ENCODE data around the gene PTGIR.

PTGIR gene

GRCh38 chr19:46637224-46637623, 12.3 kb upstream of the PTGIR start:
- TF ChIP-seq, protein P1, sequence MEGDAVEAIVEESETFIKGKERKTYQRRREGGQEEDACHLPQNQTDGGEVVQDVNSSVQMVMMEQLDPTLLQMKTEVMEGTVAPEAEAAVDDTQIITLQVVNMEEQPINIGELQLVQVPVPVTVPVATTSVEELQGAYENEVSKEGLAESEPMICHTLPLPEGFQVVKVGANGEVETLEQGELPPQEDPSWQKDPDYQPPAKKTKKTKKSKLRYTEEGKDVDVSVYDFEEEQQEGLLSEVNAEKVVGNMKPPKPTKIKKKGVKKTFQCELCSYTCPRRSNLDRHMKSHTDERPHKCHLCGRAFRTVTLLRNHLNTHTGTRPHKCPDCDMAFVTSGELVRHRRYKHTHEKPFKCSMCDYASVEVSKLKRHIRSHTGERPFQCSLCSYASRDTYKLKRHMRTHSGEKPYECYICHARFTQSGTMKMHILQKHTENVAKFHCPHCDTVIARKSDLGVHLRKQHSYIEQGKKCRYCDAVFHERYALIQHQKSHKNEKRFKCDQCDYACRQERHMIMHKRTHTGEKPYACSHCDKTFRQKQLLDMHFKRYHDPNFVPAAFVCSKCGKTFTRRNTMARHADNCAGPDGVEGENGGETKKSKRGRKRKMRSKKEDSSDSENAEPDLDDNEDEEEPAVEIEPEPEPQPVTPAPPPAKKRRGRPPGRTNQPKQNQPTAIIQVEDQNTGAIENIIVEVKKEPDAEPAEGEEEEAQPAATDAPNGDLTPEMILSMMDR (IDR thresholded peaks at IDR 0.05; ENCODE audit: low read depth, low read length, missing control alignments), result no peak
- DNase-seq (ENCODE audit: low read depth), result no peak
- no peak overlapping the region for H3K4me3 ChIP-seq (ENCODE audit: low read depth, low read length)

DNA sequence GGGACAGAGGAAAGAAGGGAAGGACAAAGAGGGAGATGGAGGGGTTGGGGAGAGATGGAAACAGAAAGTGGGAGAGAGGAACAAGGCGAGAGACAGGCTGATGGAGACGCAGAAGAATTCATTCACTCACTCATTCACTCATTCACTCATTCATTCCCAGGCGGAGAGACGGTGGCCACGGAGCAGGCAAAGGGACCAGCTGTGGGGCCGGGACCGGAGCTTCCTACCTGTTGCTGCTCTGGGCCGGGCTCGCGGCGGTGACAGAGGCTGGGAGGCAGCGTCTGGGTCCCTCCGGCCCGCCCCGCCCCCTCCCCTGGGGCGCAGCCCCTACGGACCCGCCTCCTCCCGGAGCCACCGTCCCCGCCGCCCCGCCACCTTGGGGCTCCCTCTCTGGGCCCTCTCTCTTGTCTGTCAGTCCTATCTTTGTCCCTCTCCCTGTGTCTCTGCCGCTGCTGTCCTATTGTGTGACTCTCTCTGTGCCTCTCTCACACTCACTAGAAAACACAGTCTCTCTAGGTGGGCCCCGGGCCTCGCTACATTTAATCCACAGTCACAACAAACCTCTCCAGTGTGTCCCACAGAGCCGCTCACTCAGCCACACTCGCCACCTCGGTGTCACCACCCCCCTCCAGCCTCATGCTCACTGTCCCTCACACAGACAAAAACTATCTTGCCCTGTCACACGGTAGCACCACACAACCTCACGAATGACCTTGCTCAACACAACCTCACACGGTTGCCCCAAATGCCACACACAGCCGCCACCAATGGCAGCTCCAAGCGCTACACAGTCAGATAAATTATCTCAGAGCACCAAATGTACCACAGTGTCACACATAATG, 11.3 kb upstream of the PTGIR start, which contains the start of gene GNG8:
GNG8 (minus strand) TSS at position 283 of the 842 bp plus-strand sequence. CDS start 1,520 bp downstream, outside the sequence.
- DNase-seq (ENCODE audit: low read depth), result no peak
- no peak within 1 kb of the TSS for H3K4me3 ChIP-seq (ENCODE audit: low read depth, low read length)
- TF ChIP-seq, protein P1 (IDR thresholded peaks at IDR 0.05; ENCODE audit: low read depth, low read length, missing control alignments), result no peak

DNA sequence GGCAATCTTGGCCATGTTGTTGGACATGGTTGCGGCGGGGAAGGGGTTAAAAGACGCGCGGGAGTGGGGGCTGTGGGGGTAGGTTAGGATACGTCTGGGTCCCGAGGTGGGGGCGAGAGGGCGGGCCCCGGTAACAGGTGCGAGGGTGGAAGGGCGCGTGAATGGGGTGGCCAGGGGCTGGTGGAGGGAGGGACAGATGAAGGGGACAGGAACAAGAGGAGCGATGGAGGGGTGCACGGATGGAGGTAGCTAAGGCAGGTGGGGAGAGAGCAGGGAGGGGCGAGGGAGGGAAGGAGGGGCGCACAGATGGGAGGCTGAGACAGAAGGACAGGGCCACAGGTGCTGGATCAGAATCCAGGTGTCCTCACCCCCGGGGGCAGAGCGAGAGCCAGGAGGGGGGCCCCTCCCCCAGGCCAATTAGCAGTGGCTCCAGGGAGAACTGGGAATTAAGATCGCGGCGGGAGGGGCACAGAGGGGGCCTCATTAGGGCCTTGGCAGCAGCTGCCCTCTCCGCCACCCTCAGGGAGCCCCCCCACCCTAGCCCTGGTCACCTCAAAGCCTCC, 9.8 kb upstream of the PTGIR start:
- H3K4me3 ChIP-seq (ENCODE audit: low read depth, low read length), result no peak overlapping the region; the same call in 1 of the 2 replicates
- DNase-seq (ENCODE audit: low read depth), result no peak
- TF ChIP-seq, protein P1 (IDR thresholded peaks at IDR 0.05; ENCODE audit: low read depth, low read length, missing control alignments), result no peak

GRCh38 chr19:46634045-46634655, 9.3 kb upstream of the PTGIR start:
- TF ChIP-seq, protein P1 (IDR thresholded peaks at IDR 0.05; ENCODE audit: low read depth, low read length, missing control alignments), result no peak
- DNase-seq (ENCODE audit: low read depth), result peak; percentile 64
- peak overlapping the region; percentile 34 for H3K4me3 ChIP-seq (ENCODE audit: low read depth, low read length)

DNA sequence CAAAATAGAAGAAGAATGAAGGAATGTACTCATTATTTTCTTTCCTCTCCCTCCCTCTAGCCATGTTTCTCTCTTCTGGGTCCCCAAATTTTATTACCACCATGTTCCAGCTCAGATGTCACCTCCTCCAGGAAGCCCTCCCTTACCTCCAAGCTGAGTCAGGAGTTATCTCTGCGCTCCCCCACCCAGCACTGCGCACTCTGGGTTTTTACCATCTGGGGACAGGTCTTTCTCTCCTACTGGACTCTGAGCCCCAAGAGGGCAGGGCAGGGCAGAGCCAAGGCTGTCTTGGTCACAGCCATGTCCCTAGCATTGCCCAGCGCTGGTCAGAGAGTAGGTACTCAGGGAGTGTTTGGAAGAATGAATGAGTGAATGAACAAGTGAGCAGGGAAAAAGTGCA, 8.2 kb upstream of the PTGIR start:
- DNase-seq (ENCODE audit: low read depth), result no peak

DNA sequence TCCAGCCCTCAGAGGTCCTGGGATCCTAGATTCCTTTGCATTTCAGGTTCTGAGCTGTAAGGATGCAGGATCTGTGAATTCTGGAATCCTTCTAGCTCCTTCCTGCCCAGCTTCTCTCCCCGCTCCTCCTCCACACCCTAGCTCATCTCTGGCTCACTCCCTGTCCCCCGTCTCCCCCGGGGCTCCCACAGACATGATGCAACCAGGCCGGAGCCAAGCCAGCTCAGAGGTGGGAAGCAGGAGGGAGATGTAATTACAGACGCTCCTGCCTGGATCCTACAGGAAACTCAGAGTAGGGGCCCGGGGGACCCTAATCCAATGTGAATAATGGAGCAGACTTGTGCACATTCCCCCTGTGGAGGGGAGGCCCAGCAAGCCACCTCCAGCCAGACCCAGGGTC, 6.6 kb upstream of the PTGIR start:
- TF ChIP-seq, protein P1 (IDR thresholded peaks at IDR 0.05; ENCODE audit: low read depth, low read length, missing control alignments), result no peak
- no peak overlapping the region for H3K4me3 ChIP-seq (ENCODE audit: low read depth, low read length)
- no peak for DNase-seq (ENCODE audit: low read depth)

More for the DNA sequence above, 8.2 kb upstream of the PTGIR start:
- H3K4me3 ChIP-seq (ENCODE audit: low read depth, low read length), result no peak overlapping the region
- TF ChIP-seq, protein P1 (IDR thresholded peaks at IDR 0.05; ENCODE audit: low read depth, low read length, missing control alignments), result no peak
